Adrenal gland (tissue), 12 donors: ENCODE results near the gene KCTD21. TPM values are rescaled to one million over a fixed set of nuclear protein-coding genes. Genes with fewer than 3 reads are reported as not detected.

ENCODE experiments used
- DNase-seq, 7 donors: peaks; one replicate each; pipeline ENCODE4 v3.0.0-alpha.2; 2019 to 2020
- H3K27ac ChIP-seq, 5 donors: fragments of 200-600 bp; sonication (generic) in 4 of 5; 1 replicate in 3 of 5; 2 replicates in 2 of 5; pipeline versions ENCODE4 v1.5.1 to v1.8.0; 2016 to 2020; ENCODE audit warnings: mild to moderate bottlenecking in 1 of 5
- H3K27me3 ChIP-seq: fragments of 200-600 bp; 2 replicates; pipeline ENCODE4 v1.8.0; 2021
- H3K36me3 ChIP-seq, 2 donors: fragments of 200-600 bp; replicated peaks in 1 of 2; 1 replicate in 1 of 2; 2 replicates in 1 of 2; pipeline versions ENCODE4 v1.5.1 to v1.8.0; 2018 to 2022
- H3K4me1 ChIP-seq, 2 donors: fragments of 200-600 bp; replicated peaks in 1 of 2; 1 replicate in 1 of 2; 2 replicates in 1 of 2; pipeline versions ENCODE4 v1.5.1 to v1.8.0; 2018 to 2021
- H3K4me3 ChIP-seq, 4 donors: fragments of 200-600 bp; sonication (generic) in 3 of 4; one replicate each; pipeline ENCODE4 v1.5.1; 2016 to 2018
- H3K9me3 ChIP-seq, 3 donors: fragments of 200-600 bp; sonication (generic) in 1 of 3; replicated peaks in 1 of 3; 1 replicate in 2 of 3; 2 replicates in 1 of 3; pipeline versions ENCODE4 v1.5.1 to v1.8.0; 2016 to 2021
- CTCF ChIP-seq, 6 experiments: fragments of 450-650 bp in 4 of 6; fragments of 200-600 bp in 2 of 6; sonication (generic) in 1 of 6; IDR thresholded peaks; 1 replicate in 5 of 6; 2 replicates in 1 of 6; pipeline versions ENCODE4 v1.5.1 to v1.8.0; 2016 to 2021; ENCODE audit warnings: antibody characterized with exemption in 6 of 6, mild to moderate bottlenecking in 2 of 6, moderate library complexity in 1 of 6
- POLR2A ChIP-seq, 2 donors: fragments of 450-650 bp; IDR thresholded peaks; one replicate each; pipeline ENCODE4 v1.6.1; 2017; ENCODE audit warnings: antibody characterized with exemption in 2 of 2, mild to moderate bottlenecking in 2 of 2, moderate library complexity in 1 of 2
- WGBS, 4 donors: extraction: QIAGEN DNeasy Blood & Tissue Kit in 2 of 4; methylation state at CpG; one replicate each; pipeline versions ENCODE4 v1.1.5 to v1.1.7; 2013 to 2017; 5-methylcytosine and 5-hydroxymethylcytosine counted together
- intact Hi-C, 2 donors: fragments of 100-400 bp; cut with DNase I; formaldehyde crosslinking; loops; one replicate each; pipeline versions ENCODE4 v1.14.1 to v1.15.0; 2022 to 2023
- polyA plus RNA-seq, 3 donors: library from polyadenylated mRNA; stranded (reverse); fragments of 200-250 nt in 2 of 3; fragments of 350-450 nt in 1 of 3; fragmentation: Illumina TruSeq in 1 of 3; extraction: RNeasy Lipid Tissue Mini Kit (QIAGEN cat#74804) in 1 of 3; gene quantifications; one replicate each; pipeline ENCODE4 v1.2.3, GENCODE V29; 2013 to 2014
- total RNA-seq, 9 donors: library from RNA; depleted of rRNA in 4 of 9; stranded (reverse); fragments of >200 nt in 4 of 9; fragments of 120-200 nt in 1 of 9; fragmentation: NEBNext Ultra II Directional in 1 of 9; extraction: Animal tissue kit (Norgen Biotek cat#: 25700) in 1 of 9; gene quantifications; one replicate each; pipeline versions ENCODE4 v1.1.0 to v1.2.4, GENCODE V29; 2013 to 2023
- donor health status: healthy with polysubstance abuse.
- donor health status: Bipolar disorder and iron deficiency.
- donor health status: DM: yes; HTN: yes; CAD: no.
- donor health status: DM: no; HTN: no; CAD: no.
- donor health status: DM: no; HTN: no; CAD: no.
- donor health status: DM: yes; HTN: yes; CAD: no.

The KCTD21 gene
- total and polyA plus RNA-seq, 12 donors: 9.3 to 54.0 (median 26.4) TPM

- TF ChIP-seq CTCF (IDR thresholded peaks at IDR 0.05): no peak
- TF ChIP-seq POLR2A (IDR thresholded peaks at IDR 0.05): no peak
- DNase-seq: peak in 3 of 7 donors; percentile 47 to 57 (median 48)
- 48 to 65% (median 53%) methylated on average over 7 of the region's 7 CpGs for WGBS, 4 donors
- no peaks in the 10 kb centered on the region for H3K27me3 ChIP-seq
- peak overlapping the region; percentile 52 to 99 (median 83) for H3K27ac ChIP-seq
- H3K9me3 ChIP-seq: no peaks in the 10 kb centered on the region
- intact Hi-C loops: no loop called here
- peaks cover 15 to 51% of the 10 kb centered on the region in 2 donors for H3K4me1 ChIP-seq
- H3K36me3 ChIP-seq: peaks cover 0 to 15% of the 10 kb centered on the region in 2 donors
- no peak overlapping the region for H3K4me3 ChIP-seq
Observed at GRCh38 chr11:78170874-78171549, 17.4 kb downstream of the KCTD21 start.

GRCh38 chr11:78170413-78170812 is 18.0 kb downstream of the KCTD21 start:
- Histone ChIP-seq H3K27ac (peak overlapping the region; percentile 80 to 99 (median 90)), H3K4me1 (peaks cover 15 to 51% of the 10 kb centered on the region in 2 donors)
- no peak for DNase-seq

GRCh38 chr11:78168539-78169477 is 19.6 kb downstream of the KCTD21 start:
- intact Hi-C loops: no loop called here
- H3K27ac ChIP-seq: peak overlapping the region; percentile 80 to 99 (median 90)
- TF ChIP-seq POLR2A (IDR thresholded peaks at IDR 0.05) (peak; percentile 19 to 70), CTCF (IDR thresholded peaks at IDR 0.05) (no peak)
- H3K27me3 ChIP-seq: no peaks in the 10 kb centered on the region
- 38 to 47% (median 40%) methylated on average over 17 of the region's 17 CpGs for WGBS, 4 donors
- H3K4me3 ChIP-seq: peak overlapping the region in 1 of 4 donors; percentile 19
- H3K36me3 ChIP-seq: peaks cover 0 to 9% of the 10 kb centered on the region in 2 donors
- peaks cover 20 to 58% of the 10 kb centered on the region in 2 donors for H3K4me1 ChIP-seq
- peak; percentile 76 to 95 (median 91) for DNase-seq
- H3K9me3 ChIP-seq: no peaks in the 10 kb centered on the region

More at GRCh38 chr11:78170413-78170812, 18.0 kb downstream of the KCTD21 start:
- TF ChIP-seq CTCF (IDR thresholded peaks at IDR 0.05): no peak
- no peak for TF ChIP-seq POLR2A (IDR thresholded peaks at IDR 0.05)
- 87 to 93% (median 91%) methylated on average over 10 to 11 of the region's 11 CpGs for WGBS, 4 donors
- no peaks in the 10 kb centered on the region for H3K9me3 ChIP-seq
- intact Hi-C loops: no loop called here
- no peak overlapping the region for H3K4me3 ChIP-seq
- H3K36me3 ChIP-seq: peaks cover 0 to 15% of the 10 kb centered on the region in 2 donors
- no peaks in the 10 kb centered on the region for H3K27me3 ChIP-seq

GRCh38 chr11:78166855-78167469 is 21.5 kb downstream of the KCTD21 start:
- no peaks in the 10 kb centered on the region for H3K27me3 ChIP-seq
- 83 to 90% (median 85%) methylated on average over 6 of the region's 6 CpGs for WGBS, 4 donors
- no peak for DNase-seq
- H3K36me3 ChIP-seq: no peaks in the 10 kb centered on the region
- H3K4me1 ChIP-seq: peaks cover 26 to 56% of the 10 kb centered on the region in 2 donors
- no peaks in the 10 kb centered on the region for H3K9me3 ChIP-seq
- intact Hi-C loops: no loop called here
- peak overlapping the region in 4 of 5 donors; percentile 3 to 45 (median 27) for H3K27ac ChIP-seq
- TF ChIP-seq CTCF (IDR thresholded peaks at IDR 0.05): no peak
- no peak for TF ChIP-seq POLR2A (IDR thresholded peaks at IDR 0.05)
- no peak overlapping the region for H3K4me3 ChIP-seq
